Measurements from ENCODE around the gene AKAP3. TPM values are rescaled to one million over a fixed set of nuclear protein-coding genes. Genes with fewer than 3 reads are reported as not detected.

Gene AKAP3
- total and polyA plus RNA-seq, 2 of the 8 experiments (the other 6 are each of a cell fraction or from before 2014, with no cell fraction given), result 0.54 to 1.0 TPM

- no peak overlapping the region for H3K14ac ChIP-seq (ENCODE audit: insufficient read length)
- 88% methylated on average over 2 of the region's 2 CpGs; no CpG with 5 or more reads in 1 of the 2 experiments for WGBS, 2 experiments (ENCODE audit: extremely low coverage in 1 of 2, insufficient coverage in 1 of 2, insufficient read length in 1 of 2, insufficient replicate concordance in 2 of 2, low coverage in 1 of 2, low lambda C conversion rate in 2 of 2, missing lambda C conversion rate in 1 of 2)
- no peaks in the 10 kb centered on the region for H3K36me3 ChIP-seq (ENCODE audit: control insufficient read depth in 2 of 4, insufficient read depth in 4 of 4, low read length in 3 of 4)
- CTCF ChIA-PET (ENCODE audit: partially characterized antibody), result no interaction called here
- no peak overlapping the region for H2BK15ac ChIP-seq (ENCODE audit: low read length)
- no peak overlapping the region for H4K5ac ChIP-seq (ENCODE audit: insufficient read length, low read depth, low read length)
- H3K56ac ChIP-seq (replicated peaks; ENCODE audit: insufficient read length, low read depth, low read length), result no peak overlapping the region
- H3K27me3 ChIP-seq (replicated peaks in 1 of 4; ENCODE audit: control insufficient read depth in 3 of 4, extremely low read depth in 1 of 4, insufficient read depth in 3 of 4, low read length in 3 of 4), result peaks cover 0 to 15% (median 14%) of the 10 kb centered on the region in 4 experiments; a peak in 6 of 7 replicates
- H3K4me1 ChIP-seq (replicated peaks in 1 of 4; ENCODE audit: control insufficient read depth in 3 of 4, insufficient read depth in 4 of 4, low read length in 3 of 4), result peaks cover 2 to 6% (median 4%) of the 10 kb centered on the region in 4 experiments
- no peaks in the 10 kb centered on the region for H4K20me1 ChIP-seq (replicated peaks in 1 of 2; ENCODE audit: control insufficient read depth in 1 of 2, insufficient read depth in 2 of 2, low read length in 2 of 2)
- H3K23me2 ChIP-seq (ENCODE audit: low read depth, low read length), result peaks cover 4% of the 10 kb centered on the region; the same call in 1 of the 2 replicates
- H2BK20ac ChIP-seq (ENCODE audit: low read length), result no peak overlapping the region
- H3K4me3 ChIP-seq (ENCODE audit: extremely low read depth in 1 of 4, insufficient read depth in 2 of 4, low read depth in 3 of 4, low read length in 4 of 4), result no peak overlapping the region
- H3K4me2 ChIP-seq (ENCODE audit: insufficient read depth in 1 of 2, low read depth in 2 of 2, low read length in 2 of 2), result no peak overlapping the region
- H2AK5ac ChIP-seq (ENCODE audit: low read depth, low read length), result no peak overlapping the region
- H3K27ac ChIP-seq (ENCODE audit: low read depth, low read length), result no peak overlapping the region
- no peak for FAIRE-seq
- no peaks in the 10 kb centered on the region for H3K79me2 ChIP-seq (ENCODE audit: control insufficient read depth in 1 of 2, insufficient read depth in 2 of 2, low read length in 2 of 2)
- H3K23ac ChIP-seq (ENCODE audit: insufficient read length), result no peak overlapping the region
- H3K18ac ChIP-seq (ENCODE audit: extremely low read depth, low read length), result no peak overlapping the region
- no peak overlapping the region for H2BK5ac ChIP-seq (ENCODE audit: low read depth, low read length)
- H3K79me1 ChIP-seq (ENCODE audit: low read depth, low read length), result no peaks in the 10 kb centered on the region
- H2AFZ ChIP-seq (ENCODE audit: low read length), result no peak overlapping the region
- H4K91ac ChIP-seq (replicated peaks; ENCODE audit: insufficient read length, low read length), result no peak overlapping the region
- H2BK120ac ChIP-seq (replicated peaks; ENCODE audit: low read depth, low read length), result no peak overlapping the region
- no peak for TF ChIP-seq SP2 (IDR thresholded peaks at IDR 0.05; ENCODE audit: low read length)
- TF ChIP-seq ASH2L (IDR thresholded peaks at IDR 0.05; ENCODE audit: low read length), result no peak
- no peak for TF ChIP-seq NRF1 (IDR thresholded peaks at IDR 0.05; ENCODE audit: low read depth, low read length)
- TF ChIP-seq RAD21 (IDR thresholded peaks at IDR 0.05 in 1 of 2, conservative IDR thresholded peaks at IDR 0.05 in 1 of 2; ENCODE audit: low read depth in 2 of 2, low read length in 2 of 2), result no peak
- no peak for TF ChIP-seq KDM5A (IDR thresholded peaks at IDR 0.05; ENCODE audit: low read length)
- no peak for TF ChIP-seq KDM1A (IDR thresholded peaks at IDR 0.05; ENCODE audit: borderline replicate concordance, low read length)
- TF ChIP-seq BCL11A (IDR thresholded peaks at IDR 0.05; ENCODE audit: low read depth in 2 of 2, low read length in 2 of 2), result no peak
- no peak for TF ChIP-seq USF2 (IDR thresholded peaks at IDR 0.05; ENCODE audit: low read length)
- H4K8ac ChIP-seq (ENCODE audit: extremely low read depth, insufficient read depth, low read length), result no peak overlapping the region
- H3K9ac ChIP-seq (replicated peaks in 1 of 4; ENCODE audit: extremely low read depth in 1 of 4, low read depth in 3 of 4, low read length in 3 of 4), result no peak overlapping the region
- DNase-seq (ENCODE audit: low read depth in 1 of 2, low spot score in 2 of 2), result no peak
- POLR2A ChIA-PET (ENCODE audit: partially characterized antibody), result no interaction called here
- H2BK12ac ChIP-seq (ENCODE audit: low read depth, low read length), result no peak overlapping the region
- H3K4ac ChIP-seq (replicated peaks; ENCODE audit: insufficient read length, low read depth, low read length), result no peak overlapping the region
- H3K9me3 ChIP-seq (ENCODE audit: insufficient read depth in 2 of 2, low read depth in 1 of 2, low read length in 1 of 2), result no peaks in the 10 kb centered on the region
These were observed 82.4 kb downstream of the AKAP3 start for GRCh38 chr12:4566474-4566873.
